ENCODE data around the gene GADL1. TPM values are rescaled to one million over a fixed set of nuclear protein-coding genes. Genes with fewer than 3 reads are reported as not detected.

GADL1 gene
- total RNA-seq, 1 experiment from 2014 or later = not detected

- BruUV-seq (replicated peaks) = no TSS peak
- no peaks in the 10 kb centered on the region for H3K36me3 ChIP-seq (ENCODE audit: low read depth)
- no peaks in the 10 kb centered on the region for H3K9me2 ChIP-seq (ENCODE audit: insufficient read depth)
- H2AFZ ChIP-seq = no peak overlapping the region
- no peak overlapping the region for H3K4me2 ChIP-seq
- H3K79me2 ChIP-seq (ENCODE audit: low read depth) = no peaks in the 10 kb centered on the region
- ChIA-PET POLR2A (ENCODE audit: unreplicated experiment) (no interaction called here), CTCF (no interaction called here)
- intact Hi-C loops (cut with micrococcal nuclease; ENCODE audit: unreplicated experiment) = no loop called here
- H3K4me3 ChIP-seq = no peak overlapping the region
- no peaks in the 10 kb centered on the region for H4K20me1 ChIP-seq (ENCODE audit: insufficient read depth)
- no peaks in the 10 kb centered on the region for H3K9me3 ChIP-seq (ENCODE audit: insufficient read depth, low read depth)
- no peaks in the 10 kb centered on the region for H3K4me1 ChIP-seq (replicated peaks; ENCODE audit: insufficient read depth)
- no peak for DNase-seq
- TF ChIP-seq CTCF (conservative IDR thresholded peaks at IDR 0.05) (no peak), EZH2 (IDR thresholded peaks at IDR 0.05; ENCODE audit: low read depth) (no peak)
- no peaks in the 10 kb centered on the region for H3K27me3 ChIP-seq (ENCODE audit: insufficient read depth, low read depth)
- no peak overlapping the region for H3K27ac ChIP-seq
- no peaks in the 10 kb centered on the region for H3F3A ChIP-seq (ENCODE audit: insufficient read depth, low read depth)
Measured at GRCh38 chr3:30711151-30711550, 183.3 kb downstream of the GADL1 start.

GRCh38 chr3:30710017-30710416 lies 184.4 kb downstream of the GADL1 start:
- Histone ChIP-seq H2AFZ (no peak overlapping the region), H3K27ac (no peak overlapping the region), H3K4me3 (no peak overlapping the region), H3K36me3 (ENCODE audit: low read depth) (no peaks in the 10 kb centered on the region), H3K4me2 (no peak overlapping the region), H3K79me2 (ENCODE audit: low read depth) (no peaks in the 10 kb centered on the region), H3K9me2 (ENCODE audit: insufficient read depth) (no peaks in the 10 kb centered on the region), H4K20me1 (ENCODE audit: insufficient read depth) (no peaks in the 10 kb centered on the region), H3K4me1 (replicated peaks; ENCODE audit: insufficient read depth) (no peaks in the 10 kb centered on the region), H3F3A (ENCODE audit: insufficient read depth, low read depth) (no peaks in the 10 kb centered on the region), H3K27me3 (ENCODE audit: insufficient read depth, low read depth) (no peaks in the 10 kb centered on the region), H3K9me3 (ENCODE audit: insufficient read depth, low read depth) (no peaks in the 10 kb centered on the region)
- no peak for DNase-seq
- no TSS peak for BruUV-seq (replicated peaks)
- POLR2A ChIA-PET (ENCODE audit: unreplicated experiment) = no interaction called here
- TF ChIP-seq EZH2 (IDR thresholded peaks at IDR 0.05; ENCODE audit: low read depth) = no peak
- TF ChIP-seq CTCF (conservative IDR thresholded peaks at IDR 0.05) = no peak
- intact Hi-C loops (cut with micrococcal nuclease; ENCODE audit: unreplicated experiment) = no loop called here
- CTCF ChIA-PET = no interaction called here

GRCh38 chr3:30708472-30708871 lies 186.0 kb downstream of the GADL1 start:
- no peaks in the 10 kb centered on the region for H3K27me3 ChIP-seq (ENCODE audit: insufficient read depth, low read depth)
- H3K4me2 ChIP-seq = no peak overlapping the region
- H3K4me1 ChIP-seq (replicated peaks; ENCODE audit: insufficient read depth) = no peaks in the 10 kb centered on the region
- H3K79me2 ChIP-seq (ENCODE audit: low read depth) = no peaks in the 10 kb centered on the region
- no peaks in the 10 kb centered on the region for H3K9me3 ChIP-seq (ENCODE audit: insufficient read depth, low read depth)
- no TSS peak for BruUV-seq (replicated peaks)
- no peaks in the 10 kb centered on the region for H3F3A ChIP-seq (ENCODE audit: insufficient read depth, low read depth)
- POLR2A ChIA-PET (ENCODE audit: unreplicated experiment) = interaction anchor here (0.7 kb wide), 1 partner anchor 799 kb away, joined by 3 read pairs; no protein-coding TSS in a partner anchor
- no peak overlapping the region for H2AFZ ChIP-seq
- H4K20me1 ChIP-seq (ENCODE audit: insufficient read depth) = no peaks in the 10 kb centered on the region
- no peak overlapping the region for H3K27ac ChIP-seq
- TF ChIP-seq EZH2 (IDR thresholded peaks at IDR 0.05; ENCODE audit: low read depth) (no peak), CTCF (conservative IDR thresholded peaks at IDR 0.05) (no peak)
- CTCF ChIA-PET = no interaction called here
- no peaks in the 10 kb centered on the region for H3K36me3 ChIP-seq (ENCODE audit: low read depth)
- H3K9me2 ChIP-seq (ENCODE audit: insufficient read depth) = no peaks in the 10 kb centered on the region
- H3K4me3 ChIP-seq = no peak overlapping the region
- DNase-seq = no peak
- intact Hi-C loops (cut with micrococcal nuclease; ENCODE audit: unreplicated experiment) = no loop called here

Measured in PC-9 (cell line).